Lower lobe of right lung (tissue), 2 donors: ENCODE results near the gene PNMA6E. TPM values are rescaled to one million over a fixed set of nuclear protein-coding genes. Genes with fewer than 3 reads are reported as not detected.

Experiments
- ATAC-seq, 2 donors: fragments of 200-7000 bp; cut with Tn5 transposase; one replicate each; pipeline ENCODE4 v1.9.1; 2020 to 2022; ENCODE audit warnings: mild to moderate bottlenecking in 2 of 2, moderate library complexity in 2 of 2
- DNase-seq: peaks from one replicate; pipeline ENCODE4 v3.0.0-alpha.2; 2020
- H3K27ac ChIP-seq: fragments of 200-600 bp; one replicate; pipeline ENCODE4 v1.8.0; 2022
- H3K27me3 ChIP-seq: fragments of 200-600 bp; one replicate; pipeline ENCODE4 v1.8.0; 2022; ENCODE audit warnings: low read depth
- H3K36me3 ChIP-seq: fragments of 200-600 bp; one replicate; pipeline ENCODE4 v1.8.0; 2022; ENCODE audit warnings: mild to moderate bottlenecking
- H3K4me1 ChIP-seq: fragments of 200-600 bp; one replicate; pipeline ENCODE4 v1.8.0; 2022
- H3K4me3 ChIP-seq: fragments of 200-600 bp; one replicate; pipeline ENCODE4 v1.8.0; 2022; ENCODE audit warnings: mild to moderate bottlenecking
- H3K9me3 ChIP-seq: fragments of 200-600 bp; one replicate; pipeline ENCODE4 v1.8.0; 2022
- intact Hi-C: fragments of 100-400 bp; cut with DNase I; formaldehyde crosslinking; loops from one replicate; pipeline ENCODE4 v1.11.0; 2022
- total RNA-seq: library from RNA; stranded (reverse); fragmentation: NEBNext Ultra II Directional; extraction: Animal tissue kit (Norgen Biotek cat#: 25700); gene quantifications from one replicate; pipeline ENCODE4 v1.2.1, GENCODE V29; 2021
- TF ChIP-seq, protein P1 (sequence below): fragments of 200-600 bp; IDR thresholded peaks from one replicate; pipeline ENCODE4 v1.8.0; 2022; ENCODE audit warnings: antibody characterized with exemption, mild to moderate bottlenecking
- donor health status: DM: no; HTN: yes; CAD: no; lungs with severe emphysema.

The PNMA6E gene
- total RNA-seq, 1 donor from 2014 or later: not detected

DNA sequence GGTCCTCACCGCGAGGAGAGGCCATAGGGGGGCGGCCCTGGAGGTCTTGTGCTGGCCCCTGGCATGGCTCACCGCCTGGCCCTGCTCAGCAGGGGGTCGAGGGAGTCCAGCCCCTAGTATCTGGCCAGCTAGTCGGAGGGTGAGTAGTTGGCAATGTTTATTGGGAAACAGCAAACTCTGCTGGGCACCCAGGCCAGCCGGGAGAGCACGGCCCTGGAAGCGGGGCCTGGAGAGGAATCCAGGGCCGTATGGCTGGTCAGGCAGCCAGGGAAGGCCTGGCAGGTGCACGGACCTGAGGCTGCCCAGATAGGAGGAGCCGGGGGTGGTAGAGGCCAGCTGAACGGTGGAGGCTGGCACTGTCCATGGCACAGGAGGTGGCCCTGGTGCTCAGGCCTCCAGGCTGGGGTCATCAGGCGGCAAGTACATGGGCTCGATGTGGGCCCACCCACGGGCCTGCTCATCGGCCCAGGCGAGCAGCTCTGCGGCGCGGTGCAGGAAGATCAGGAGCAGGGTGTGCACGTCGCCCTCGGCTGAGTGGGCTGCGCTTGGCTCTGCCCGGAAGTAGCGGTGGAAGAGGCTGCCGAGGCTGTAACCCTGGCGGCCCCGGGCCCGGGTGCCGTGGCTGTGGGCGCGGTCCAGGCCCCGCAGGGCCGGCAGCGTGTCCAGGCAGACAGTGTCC is 43.3 kb upstream of the PNMA6E start:
- Histone ChIP-seq H3K4me1 (no peaks in the 10 kb centered on the region), H3K9me3 (no peaks in the 10 kb centered on the region), H3K27me3 (no peaks in the 10 kb centered on the region), H3K36me3 (peaks cover 11% of the 10 kb centered on the region), H3K27ac (no peak overlapping the region), H3K4me3 (no peak overlapping the region)
- no peak for DNase-seq
- TF ChIP-seq, protein P1, sequence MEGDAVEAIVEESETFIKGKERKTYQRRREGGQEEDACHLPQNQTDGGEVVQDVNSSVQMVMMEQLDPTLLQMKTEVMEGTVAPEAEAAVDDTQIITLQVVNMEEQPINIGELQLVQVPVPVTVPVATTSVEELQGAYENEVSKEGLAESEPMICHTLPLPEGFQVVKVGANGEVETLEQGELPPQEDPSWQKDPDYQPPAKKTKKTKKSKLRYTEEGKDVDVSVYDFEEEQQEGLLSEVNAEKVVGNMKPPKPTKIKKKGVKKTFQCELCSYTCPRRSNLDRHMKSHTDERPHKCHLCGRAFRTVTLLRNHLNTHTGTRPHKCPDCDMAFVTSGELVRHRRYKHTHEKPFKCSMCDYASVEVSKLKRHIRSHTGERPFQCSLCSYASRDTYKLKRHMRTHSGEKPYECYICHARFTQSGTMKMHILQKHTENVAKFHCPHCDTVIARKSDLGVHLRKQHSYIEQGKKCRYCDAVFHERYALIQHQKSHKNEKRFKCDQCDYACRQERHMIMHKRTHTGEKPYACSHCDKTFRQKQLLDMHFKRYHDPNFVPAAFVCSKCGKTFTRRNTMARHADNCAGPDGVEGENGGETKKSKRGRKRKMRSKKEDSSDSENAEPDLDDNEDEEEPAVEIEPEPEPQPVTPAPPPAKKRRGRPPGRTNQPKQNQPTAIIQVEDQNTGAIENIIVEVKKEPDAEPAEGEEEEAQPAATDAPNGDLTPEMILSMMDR: no peak
- intact Hi-C loops: no loop called here
- no peak for ATAC-seq

DNA sequence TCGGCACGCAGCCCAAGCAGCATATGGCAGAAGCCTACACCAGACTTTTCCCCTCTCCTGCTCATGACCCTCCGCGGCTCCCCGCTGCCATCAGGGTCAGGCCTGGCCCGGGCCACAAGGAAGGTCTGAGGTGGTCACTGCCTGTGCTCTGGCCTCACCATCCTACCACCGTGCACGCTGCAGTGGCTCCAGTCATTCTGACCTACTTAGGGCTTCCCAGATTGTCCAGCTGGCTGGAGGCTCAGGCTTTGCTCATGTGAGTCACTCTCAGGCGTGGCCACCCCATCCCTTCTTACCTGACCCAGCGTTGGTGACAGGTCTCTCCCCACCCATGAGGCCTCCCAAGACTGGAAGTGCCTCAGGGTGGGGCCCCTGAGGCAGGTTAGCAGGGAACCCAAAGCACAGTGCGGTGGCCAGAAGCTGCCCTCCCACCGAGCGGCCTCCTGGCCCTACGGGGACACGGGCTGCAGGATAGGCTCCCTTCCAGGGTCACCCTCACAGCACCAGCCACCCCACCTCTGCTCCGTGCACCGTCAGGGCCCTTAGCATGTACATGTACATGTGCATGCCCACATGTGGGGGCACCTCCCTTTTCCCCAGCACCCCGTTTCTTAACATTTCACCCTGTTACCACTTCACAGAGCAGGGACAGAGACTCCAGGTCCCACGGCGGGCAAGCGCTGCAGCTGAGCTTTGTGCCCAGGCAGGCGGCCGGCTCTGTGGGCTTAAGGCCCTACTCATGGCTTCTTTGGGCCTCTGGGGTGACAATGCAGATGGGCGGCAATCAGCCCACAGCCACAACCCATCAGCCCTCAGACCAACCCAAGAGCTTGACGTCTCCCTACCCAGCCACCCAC is 42.6 kb upstream of the PNMA6E start:
- DNase-seq: no peak
- intact Hi-C loops: no loop called here

DNA sequence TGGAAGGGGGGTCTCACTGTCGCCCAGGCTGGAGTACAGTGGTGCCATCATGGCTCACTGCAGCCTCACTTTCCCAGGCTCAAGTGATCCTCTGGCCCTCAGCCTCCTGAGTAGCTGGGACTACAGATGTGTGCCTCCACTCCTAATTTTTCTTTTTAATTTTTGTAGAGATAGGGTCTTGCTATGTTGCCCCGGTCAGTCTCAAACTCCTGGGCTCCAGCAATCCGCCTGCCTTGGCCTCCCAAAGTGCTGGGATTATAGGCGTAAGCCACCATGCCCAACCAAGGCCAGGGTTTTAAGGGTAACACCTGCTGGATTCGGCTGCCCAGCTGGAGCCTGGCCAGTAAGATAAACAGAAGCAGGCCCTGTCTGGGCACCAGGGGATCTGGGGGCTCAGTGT is 41.3 kb upstream of the PNMA6E start:
- no peaks in the 10 kb centered on the region for H3K4me1 ChIP-seq
- intact Hi-C loops: no loop called here
- H3K27ac ChIP-seq: no peak overlapping the region
- no peak for DNase-seq
- no peak for ATAC-seq
- H3K27me3 ChIP-seq: no peaks in the 10 kb centered on the region
- no peaks in the 10 kb centered on the region for H3K9me3 ChIP-seq
- peaks cover 4% of the 10 kb centered on the region for H3K36me3 ChIP-seq
- TF ChIP-seq, protein P1: no peak
- H3K4me3 ChIP-seq: no peak overlapping the region

More for the DNA sequence above, 42.6 kb upstream of the PNMA6E start:
- no peak for ATAC-seq
- H3K9me3 ChIP-seq: no peaks in the 10 kb centered on the region
- no peak overlapping the region for H3K4me3 ChIP-seq
- H3K27ac ChIP-seq: no peak overlapping the region
- no peaks in the 10 kb centered on the region for H3K27me3 ChIP-seq
- TF ChIP-seq, protein P1: no peak
- no peaks in the 10 kb centered on the region for H3K4me1 ChIP-seq
- peaks cover 7% of the 10 kb centered on the region for H3K36me3 ChIP-seq

DNA sequence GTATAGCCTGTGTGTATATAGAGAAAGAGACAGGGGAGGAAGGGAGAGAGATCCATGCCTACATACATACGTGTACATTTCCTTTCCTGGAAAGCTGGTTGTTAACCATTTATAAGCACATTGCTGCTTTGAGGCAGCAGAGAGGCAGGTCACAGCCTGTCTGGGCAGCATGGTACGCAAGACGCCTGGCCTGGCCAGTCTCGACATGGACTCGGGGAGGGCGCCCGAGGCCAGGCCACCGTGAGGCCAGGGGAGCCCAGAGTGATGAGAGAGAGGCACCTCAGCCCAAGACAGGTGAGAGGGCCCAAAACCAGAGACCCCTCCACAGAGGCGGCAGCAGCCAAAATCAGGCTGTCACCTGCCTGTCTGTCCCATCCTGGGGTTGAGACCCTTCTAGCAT is 40.8 kb upstream of the PNMA6E start:
- ATAC-seq: no peak
- Histone ChIP-seq H3K36me3 (no peaks in the 10 kb centered on the region), H3K4me3 (no peak overlapping the region), H3K9me3 (no peaks in the 10 kb centered on the region), H3K27ac (no peak overlapping the region), H3K4me1 (no peaks in the 10 kb centered on the region), H3K27me3 (no peaks in the 10 kb centered on the region)
- TF ChIP-seq, protein P1: no peak
- intact Hi-C loops: no loop called here
- no peak for DNase-seq

DNA sequence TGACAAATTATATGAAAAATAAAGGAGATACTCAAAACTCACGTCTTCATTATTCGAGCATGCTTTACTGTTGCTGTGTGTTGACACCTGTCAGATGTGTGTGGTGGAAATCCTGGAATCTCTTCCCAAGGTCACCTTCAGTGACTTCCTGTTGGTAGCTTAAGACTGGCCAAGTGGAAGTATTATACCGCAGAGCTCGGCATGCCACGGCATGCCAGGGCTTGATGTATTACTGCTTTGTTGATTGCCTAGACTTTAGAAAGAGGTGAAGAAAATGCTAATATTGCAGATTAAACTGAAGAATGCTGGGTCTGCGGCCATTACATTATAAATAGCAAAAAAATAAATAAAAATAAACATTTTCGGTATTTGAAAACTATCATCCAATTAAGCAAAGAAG is 40.1 kb upstream of the PNMA6E start:
- no peak for ATAC-seq
- Histone ChIP-seq H3K27ac (no peak overlapping the region), H3K4me1 (no peaks in the 10 kb centered on the region), H3K36me3 (no peaks in the 10 kb centered on the region), H3K4me3 (no peak overlapping the region), H3K9me3 (no peaks in the 10 kb centered on the region), H3K27me3 (no peaks in the 10 kb centered on the region)
- TF ChIP-seq, protein P1: no peak
- intact Hi-C loops: no loop called here
- no peak for DNase-seq
